Mucosa of rectum (tissue), 2 donors: ENCODE results near the gene SHOC2.

ENCODE experiments used
- H3K27ac ChIP-seq, 2 donors: one replicate each; pipeline ENCODE4 v1.7.0; 2013; ENCODE audit warnings: inconsistent platforms in 2 of 2, low read depth in 2 of 2, low read length in 2 of 2
- H3K27me3 ChIP-seq, 2 donors: one replicate each; pipeline ENCODE4 v1.7.0; 2013; ENCODE audit warnings: low read length in 2 of 2; ENCODE audit not compliant: control insufficient read depth in 2 of 2, insufficient read depth in 2 of 2
- H3K36me3 ChIP-seq, 2 donors: one replicate each; pipeline ENCODE4 v1.7.0; 2013; ENCODE audit warnings: low read length in 2 of 2; ENCODE audit not compliant: control insufficient read depth in 2 of 2, insufficient read depth in 2 of 2
- H3K4me1 ChIP-seq, 2 donors: one replicate each; pipeline ENCODE4 v1.7.0; 2013; ENCODE audit warnings: low read length in 2 of 2, mild to moderate bottlenecking in 1 of 2; ENCODE audit not compliant: control insufficient read depth in 2 of 2, insufficient read depth in 2 of 2
- H3K4me3 ChIP-seq, 2 donors: one replicate each; pipeline ENCODE4 v1.7.0; 2013; ENCODE audit warnings: low read length in 2 of 2
- H3K9ac ChIP-seq, 2 donors: one replicate each; pipeline ENCODE4 v1.7.0; 2013; ENCODE audit warnings: low read length in 2 of 2, low read depth in 1 of 2, mild to moderate bottlenecking in 1 of 2
- H3K9me3 ChIP-seq, 2 donors: one replicate each; pipeline ENCODE4 v1.7.0; 2013; ENCODE audit warnings: low read length in 2 of 2; ENCODE audit not compliant: control insufficient read depth in 2 of 2
- donor health status: healthy.
- donor health status: Normal muscosa, but diverticular disease.

The SHOC2 gene

DNA sequence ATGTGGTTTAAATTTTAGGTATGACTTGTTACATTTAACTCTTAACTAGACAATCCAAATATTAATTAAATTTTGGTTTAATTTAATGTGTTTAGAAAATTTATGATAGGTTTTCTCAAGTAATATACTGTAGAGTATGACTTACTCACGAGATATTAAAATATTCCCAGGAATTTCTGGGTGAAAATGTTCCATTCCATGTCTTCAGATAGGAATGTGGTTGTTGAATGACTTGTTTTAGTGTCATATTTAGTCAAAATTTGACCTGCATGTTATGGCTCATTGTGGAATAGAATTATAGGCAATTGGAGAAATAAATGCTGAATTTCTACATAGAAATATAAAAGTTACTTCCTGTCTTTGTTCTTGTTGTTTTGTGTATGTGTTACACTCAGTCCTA, 46.7 kb downstream of the SHOC2 start:
- no peaks in the 10 kb centered on the region for H3K4me1 ChIP-seq
- H3K9ac ChIP-seq: no peak overlapping the region
- peaks cover 0 to 8% of the 10 kb centered on the region in 2 donors for H3K36me3 ChIP-seq
- H3K9me3 ChIP-seq: no peaks in the 10 kb centered on the region
- no peak overlapping the region for H3K27ac ChIP-seq
- no peak overlapping the region for H3K4me3 ChIP-seq
- no peaks in the 10 kb centered on the region for H3K27me3 ChIP-seq

DNA sequence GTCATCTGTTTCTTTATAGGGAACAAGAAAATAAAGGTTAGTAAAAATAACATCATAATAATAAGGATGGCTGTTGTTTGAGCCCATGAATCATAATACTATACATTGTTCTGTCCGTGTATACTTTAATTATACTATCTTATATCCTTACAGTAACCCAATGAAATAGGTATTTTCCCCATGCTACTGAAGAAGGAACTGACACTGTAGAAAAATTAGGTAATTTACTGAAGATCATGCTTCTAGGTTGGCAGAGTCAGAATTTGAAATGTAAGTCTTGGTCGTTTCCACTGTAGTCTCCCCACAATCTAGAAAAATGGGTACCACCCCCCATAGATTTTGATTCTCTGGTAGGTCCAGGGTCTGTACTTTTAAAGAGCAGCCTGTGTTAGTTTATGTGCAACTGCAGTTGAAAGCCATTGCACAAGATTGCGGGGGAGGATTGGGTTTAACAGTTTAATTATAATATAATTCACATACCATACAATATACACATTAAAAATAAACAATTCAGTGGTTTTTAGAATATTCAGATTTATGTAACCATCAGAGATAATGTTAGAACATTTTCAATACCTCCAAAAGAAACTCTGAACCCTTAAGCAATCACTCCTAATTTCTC, 47.7 kb downstream of the SHOC2 start:
- Histone ChIP-seq H3K36me3 (peaks cover 0 to 8% of the 10 kb centered on the region in 2 donors), H3K27ac (no peak overlapping the region), H3K27me3 (no peaks in the 10 kb centered on the region), H3K4me1 (no peaks in the 10 kb centered on the region), H3K4me3 (no peak overlapping the region), H3K9ac (no peak overlapping the region), H3K9me3 (no peaks in the 10 kb centered on the region)

DNA sequence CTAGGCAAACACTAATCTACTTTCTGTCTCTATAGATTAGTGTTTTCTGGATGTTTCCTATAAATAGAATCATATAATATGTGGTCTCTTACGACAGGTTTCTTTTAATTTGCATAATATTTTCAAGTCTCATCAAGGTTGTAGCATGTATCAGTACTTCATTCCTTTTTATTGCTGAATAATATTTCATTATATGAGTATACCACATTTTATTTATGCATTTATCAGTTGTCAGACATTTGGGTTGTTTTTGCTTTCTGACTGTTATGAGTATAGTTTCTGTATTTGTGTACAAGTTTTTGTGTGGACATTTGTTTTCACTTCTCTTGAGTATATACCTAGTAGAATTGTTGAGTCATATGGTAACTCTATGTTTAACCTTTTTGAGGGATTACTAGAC, 48.2 kb downstream of the SHOC2 start:
- Histone ChIP-seq H3K4me1 (no peaks in the 10 kb centered on the region), H3K27ac (no peak overlapping the region), H3K4me3 (no peak overlapping the region), H3K36me3 (peaks cover 0 to 8% of the 10 kb centered on the region in 2 donors), H3K9ac (no peak overlapping the region), H3K27me3 (no peaks in the 10 kb centered on the region), H3K9me3 (no peaks in the 10 kb centered on the region)

GRCh38 chr10:110969183-110969582, 49.8 kb downstream of the SHOC2 start:
- no peak overlapping the region for H3K4me3 ChIP-seq
- H3K4me1 ChIP-seq: no peaks in the 10 kb centered on the region
- H3K36me3 ChIP-seq: peaks cover 0 to 8% of the 10 kb centered on the region in 2 donors
- no peaks in the 10 kb centered on the region for H3K27me3 ChIP-seq
- H3K9me3 ChIP-seq: no peaks in the 10 kb centered on the region
- no peak overlapping the region for H3K27ac ChIP-seq
- no peak overlapping the region for H3K9ac ChIP-seq

DNA sequence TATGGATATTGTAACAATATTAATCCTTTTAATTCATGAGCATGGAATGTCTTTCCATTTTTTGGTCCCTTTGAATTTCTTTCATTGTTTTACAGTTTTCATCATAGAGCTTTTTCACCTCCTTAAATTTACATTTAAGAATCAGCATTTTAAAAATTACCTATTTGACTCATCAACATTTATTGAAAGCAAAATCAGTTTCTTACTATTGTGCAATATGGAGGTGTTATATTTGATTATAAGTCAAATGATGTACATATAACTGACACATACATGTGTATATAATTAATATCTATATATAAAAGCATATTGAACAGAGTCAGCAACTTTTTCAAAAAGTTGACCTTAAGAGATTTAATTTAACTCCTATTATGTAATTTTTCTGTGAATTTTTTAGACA, 52.2 kb downstream of the SHOC2 start:
- Histone ChIP-seq H3K9ac (no peak overlapping the region), H3K27me3 (no peaks in the 10 kb centered on the region), H3K9me3 (no peaks in the 10 kb centered on the region), H3K4me3 (no peak overlapping the region), H3K27ac (no peak overlapping the region), H3K36me3 (peaks cover 0 to 4% of the 10 kb centered on the region in 2 donors), H3K4me1 (no peaks in the 10 kb centered on the region)

DNA sequence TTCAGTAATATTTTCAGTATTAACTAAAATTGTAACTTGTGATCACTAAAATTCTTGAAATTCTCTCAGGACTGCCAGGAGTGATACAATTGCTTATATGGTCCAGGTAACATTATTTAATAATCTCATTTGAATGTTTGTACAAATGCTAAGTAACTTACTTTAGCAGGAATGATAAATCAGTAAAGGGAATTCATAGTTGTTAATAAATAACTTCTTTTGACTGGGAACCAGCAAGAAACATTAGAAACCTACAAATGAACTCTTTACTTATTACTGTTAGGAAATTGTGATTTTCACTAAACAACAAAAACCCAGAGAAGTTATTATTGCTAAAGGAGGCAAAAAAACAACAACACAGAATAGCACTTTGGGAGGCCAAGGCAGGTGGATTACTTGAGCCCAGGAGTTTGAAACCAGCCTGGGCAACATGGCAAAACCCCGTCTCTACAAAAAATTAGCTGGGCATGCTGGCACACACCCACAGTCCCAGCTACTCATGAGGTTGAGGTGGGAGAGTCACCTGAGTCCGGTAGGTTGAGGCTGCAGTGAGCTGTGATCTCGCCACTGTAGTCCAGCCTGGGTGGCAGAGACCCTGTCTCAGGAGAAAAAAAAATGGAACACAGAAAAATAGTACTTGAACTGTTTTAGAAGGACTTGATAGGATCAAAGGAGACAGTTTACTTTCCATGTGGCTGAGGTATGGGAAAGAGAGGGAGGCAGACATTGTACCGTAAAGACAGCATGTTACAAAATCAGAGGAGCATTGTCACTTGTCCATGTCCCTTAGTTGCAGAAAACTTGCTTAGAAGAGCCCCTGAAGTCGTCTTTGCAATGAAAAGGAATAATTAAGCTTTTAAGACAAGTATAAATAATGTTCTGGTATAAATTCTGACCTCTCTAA, 53.1 kb downstream of the SHOC2 start:
- no peak overlapping the region for H3K9ac ChIP-seq

DNA sequence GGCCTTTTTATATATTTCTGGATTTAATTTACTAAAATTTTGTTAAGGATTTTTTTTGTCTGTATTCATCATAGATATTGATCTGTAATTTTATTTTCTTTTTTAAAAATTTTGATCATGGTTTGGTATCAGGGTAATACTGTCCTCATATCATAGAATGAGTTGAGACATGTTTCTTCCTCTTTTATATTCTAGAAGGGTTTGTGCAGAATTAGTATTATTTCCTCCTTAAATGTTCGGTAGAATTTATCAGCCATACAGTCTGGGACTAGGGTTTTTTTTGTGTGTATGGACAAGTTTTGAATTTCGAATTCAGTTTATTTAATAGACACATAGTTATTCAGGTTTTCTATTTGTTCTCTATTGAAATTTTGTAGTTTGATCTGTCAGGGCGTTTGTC, 54.0 kb downstream of the SHOC2 start:
- no peaks in the 10 kb centered on the region for H3K9me3 ChIP-seq
- no peak overlapping the region for H3K27ac ChIP-seq
- no peaks in the 10 kb centered on the region for H3K36me3 ChIP-seq
- H3K4me1 ChIP-seq: peaks cover 0 to 3% of the 10 kb centered on the region in 2 donors
- no peaks in the 10 kb centered on the region for H3K27me3 ChIP-seq
- H3K4me3 ChIP-seq: no peak overlapping the region
- H3K9ac ChIP-seq: no peak overlapping the region

More for the DNA sequence above, 53.1 kb downstream of the SHOC2 start:
- Histone ChIP-seq H3K27ac (no peak overlapping the region), H3K9me3 (no peaks in the 10 kb centered on the region), H3K36me3 (peaks cover 0 to under 1% of the 10 kb centered on the region in 2 donors), H3K27me3 (no peaks in the 10 kb centered on the region), H3K4me3 (no peak overlapping the region), H3K4me1 (no peaks in the 10 kb centered on the region)

DNA sequence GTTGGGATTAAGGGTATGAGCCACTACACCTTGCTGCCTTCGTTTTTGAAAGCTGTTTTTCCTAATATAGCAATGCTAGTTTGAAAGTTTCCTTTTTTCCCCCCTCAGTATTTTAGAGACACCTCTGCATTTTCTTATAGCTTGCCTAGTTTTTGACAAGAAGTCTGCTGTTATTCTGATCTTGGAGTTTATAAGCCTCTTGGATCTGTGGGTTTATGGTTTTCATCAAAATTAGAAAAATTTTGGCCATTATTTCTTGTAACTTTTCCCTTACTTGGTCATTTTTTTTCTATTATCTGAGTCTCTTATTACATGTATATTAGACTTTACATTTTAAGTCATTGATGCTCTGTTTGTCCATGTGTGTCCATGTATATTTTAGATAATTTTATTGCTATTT, 57.2 kb downstream of the SHOC2 start:
- peaks cover 0 to 2% of the 10 kb centered on the region in 2 donors for H3K36me3 ChIP-seq
- H3K9ac ChIP-seq: no peak overlapping the region
- no peak overlapping the region for H3K4me3 ChIP-seq
- peaks cover 0 to 3% of the 10 kb centered on the region in 2 donors for H3K4me1 ChIP-seq
- H3K27me3 ChIP-seq: no peaks in the 10 kb centered on the region
- no peak overlapping the region for H3K27ac ChIP-seq
- no peaks in the 10 kb centered on the region for H3K9me3 ChIP-seq

DNA sequence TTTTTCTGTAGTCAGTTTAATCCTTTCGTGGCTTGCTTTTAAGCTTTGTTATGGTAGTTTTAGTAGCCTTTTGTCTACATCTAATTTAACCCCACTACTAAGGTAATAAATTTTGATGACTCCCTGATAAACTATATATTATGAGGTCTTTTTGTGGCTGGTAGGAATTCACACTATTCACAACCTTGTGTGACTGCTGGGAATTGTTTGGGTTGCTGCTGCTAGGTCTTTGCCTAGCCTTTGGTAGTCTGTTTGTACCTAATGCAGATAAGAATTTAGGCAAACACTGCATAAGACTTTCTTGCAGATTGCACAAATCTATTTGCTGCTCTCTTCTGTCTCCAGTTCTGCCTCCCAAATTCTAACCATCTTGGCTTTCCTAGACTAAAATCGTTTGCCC, 58.3 kb downstream of the SHOC2 start:
- H3K27ac ChIP-seq: no peak overlapping the region
- H3K36me3 ChIP-seq: peaks cover 0 to 2% of the 10 kb centered on the region in 2 donors
- H3K4me3 ChIP-seq: no peak overlapping the region
- H3K9ac ChIP-seq: no peak overlapping the region
- peaks cover 0 to 3% of the 10 kb centered on the region in 2 donors for H3K4me1 ChIP-seq
- H3K9me3 ChIP-seq: no peaks in the 10 kb centered on the region
- no peaks in the 10 kb centered on the region for H3K27me3 ChIP-seq

- Histone ChIP-seq H3K27ac (no peak overlapping the region), H3K36me3 (peaks cover 0 to 2% of the 10 kb centered on the region in 2 donors), H3K4me1 (peaks cover 0 to 3% of the 10 kb centered on the region in 2 donors), H3K9ac (no peak overlapping the region), H3K9me3 (no peaks in the 10 kb centered on the region), H3K4me3 (no peak overlapping the region), H3K27me3 (no peaks in the 10 kb centered on the region)
These were observed 58.8 kb downstream of the SHOC2 start for GRCh38 chr10:110978204-110978603.
